ENCODE measurements around the gene DAZAP2. TPM values are rescaled to one million over a fixed set of nuclear protein-coding genes. Genes with fewer than 3 reads are reported as not detected.
"Not testable (repeated sequence)": the region's sequence is repeated elsewhere in the genome, so short reads cannot be mapped to it uniquely, and the experiment has no call there.

Gene DAZAP2
- total and polyA plus RNA-seq, 2 experiments from 2014 or later: 35.8 to 39.9 TPM

GRCh38 chr12:51259600-51259999, 21.0 kb downstream of the DAZAP2 start:
- not testable (repeated sequence) for H3K9me3 Mint-ChIP-seq

GRCh38 chr12:51262758-51263177, 24.1 kb downstream of the DAZAP2 start:
- H3K27ac Mint-ChIP-seq: no peak overlapping the region
- Histone ChIP-seq H3K9me2 (ENCODE audit: insufficient read depth) (no peaks in the 10 kb centered on the region), H2AFZ (no peak overlapping the region), H3K4me1 (ENCODE audit: insufficient read depth) (no peaks in the 10 kb centered on the region), H3F3A (replicated peaks; ENCODE audit: low read depth) (no peaks in the 10 kb centered on the region), H3K27me3 (ENCODE audit: insufficient read depth) (no peaks in the 10 kb centered on the region), H3K27ac (ENCODE audit: low read depth) (no peak overlapping the region), H3K4me3 (no peak overlapping the region), H4K20me1 (replicated peaks; ENCODE audit: insufficient read depth) (no peaks in the 10 kb centered on the region), H3K79me2 (replicated peaks; ENCODE audit: insufficient read depth) (no peaks in the 10 kb centered on the region), H3K4me2 (no peak overlapping the region), H3K36me3 (ENCODE audit: insufficient read depth) (0 out of 2 replicates have a peak, but pooled peaks cover 3% of the 10 kb centered on the region)
- no peaks in the 10 kb centered on the region for H3K27me3 Mint-ChIP-seq (ENCODE audit: insufficient read depth, low read depth, poor library complexity)
- TF ChIP-seq NANOG (IDR thresholded peaks at IDR 0.05; ENCODE audit: borderline replicate concordance) (no peak), CTCF (conservative IDR thresholded peaks at IDR 0.05; ENCODE audit: low read depth in 2 of 2) (peak; percentile 63 to 66)
- no peaks in the 10 kb centered on the region; the same call in 2 of the 3 replicates for H3K36me3 Mint-ChIP-seq (ENCODE audit: low read depth)
- H3K9me3 Mint-ChIP-seq: no peaks in the 10 kb centered on the region
- ATAC-seq (peak; percentile 95), DNase-seq (ENCODE audit: low spot score) (peak; percentile 84)
- peaks cover 11% of the 10 kb centered on the region for H3K4me1 Mint-ChIP-seq
- no peak overlapping the region for H3K4me3 Mint-ChIP-seq

More at GRCh38 chr12:51259600-51259999, 21.0 kb downstream of the DAZAP2 start:
- ATAC-seq; H4K20me1 ChIP-seq (replicated peaks; ENCODE audit: insufficient read depth); H3K27ac ChIP-seq (ENCODE audit: low read depth); H3K4me3 ChIP-seq; H3K4me1 ChIP-seq (ENCODE audit: insufficient read depth); H3K79me2 ChIP-seq (replicated peaks; ENCODE audit: insufficient read depth); H2AFZ ChIP-seq; H3K4me3 Mint-ChIP-seq; H3K36me3 Mint-ChIP-seq (ENCODE audit: low read depth); DNase-seq (ENCODE audit: low spot score); H3K27ac Mint-ChIP-seq; H3K27me3 Mint-ChIP-seq (ENCODE audit: insufficient read depth, low read depth, poor library complexity); H3K9me2 ChIP-seq (ENCODE audit: insufficient read depth); H3F3A ChIP-seq (replicated peaks; ENCODE audit: low read depth); H3K27me3 ChIP-seq (ENCODE audit: insufficient read depth); H3K36me3 ChIP-seq (ENCODE audit: insufficient read depth); H3K4me1 Mint-ChIP-seq; H3K4me2 ChIP-seq: not testable (repeated sequence)

GRCh38 chr12:51263341-51263740, 24.7 kb downstream of the DAZAP2 start:
- H3F3A ChIP-seq (replicated peaks; ENCODE audit: low read depth): no peaks in the 10 kb centered on the region
- no peaks in the 10 kb centered on the region for H3K4me1 ChIP-seq (ENCODE audit: insufficient read depth)
- H3K4me3 ChIP-seq: no peak overlapping the region
- DNase-seq (ENCODE audit: low spot score): no peak
- H3K9me3 Mint-ChIP-seq: no peaks in the 10 kb centered on the region
- no peaks in the 10 kb centered on the region; the same call in 2 of the 3 replicates for H3K36me3 Mint-ChIP-seq (ENCODE audit: low read depth)
- H3K4me3 Mint-ChIP-seq: no peak overlapping the region
- H4K20me1 ChIP-seq (replicated peaks; ENCODE audit: insufficient read depth): no peaks in the 10 kb centered on the region
- no peak overlapping the region for H3K27ac Mint-ChIP-seq
- H3K36me3 ChIP-seq (ENCODE audit: insufficient read depth): 0 out of 2 replicates have a peak, but pooled peaks cover 3% of the 10 kb centered on the region
- no peak for ATAC-seq
- no peak overlapping the region for H2AFZ ChIP-seq
- no peaks in the 10 kb centered on the region for H3K27me3 ChIP-seq (ENCODE audit: insufficient read depth)
- no peaks in the 10 kb centered on the region for H3K79me2 ChIP-seq (replicated peaks; ENCODE audit: insufficient read depth)
- H3K4me2 ChIP-seq: no peak overlapping the region
- H3K4me1 Mint-ChIP-seq: peaks cover 11% of the 10 kb centered on the region
- H3K27me3 Mint-ChIP-seq (ENCODE audit: insufficient read depth, low read depth, poor library complexity): no peaks in the 10 kb centered on the region
- H3K27ac ChIP-seq (ENCODE audit: low read depth): no peak overlapping the region
- H3K9me2 ChIP-seq (ENCODE audit: insufficient read depth): no peaks in the 10 kb centered on the region
- no peak for TF ChIP-seq EZH2phosphoT487 (IDR thresholded peaks at IDR 0.05; ENCODE audit: unreplicated experiment)
- no peak for TF ChIP-seq STAT1 (IDR thresholded peaks at IDR 0.05; ENCODE audit: unreplicated experiment)
- TF ChIP-seq ETS1 (IDR thresholded peaks at IDR 0.05): no peak
- no peak for TF ChIP-seq ZNF114 (CRISPR knock-in tag; IDR thresholded peaks at IDR 0.05)
- no peak for TF ChIP-seq REST (IDR thresholded peaks at IDR 0.05; ENCODE audit: unreplicated experiment)
